Measurements from ENCODE around the gene INO80. TPM values are rescaled to one million over a fixed set of nuclear protein-coding genes. Genes with fewer than 3 reads are reported as not detected.

The INO80 gene
- total RNA-seq, 2 donors from 2014 or later, result 19.7 to 29.3 TPM

GRCh38 chr15:41019174-41019573 is 96.9 kb downstream of the INO80 start:
- ATAC-seq, result no peak
- DNase-seq, result no peak
- intact Hi-C loops (cut with DNase I, micrococcal nuclease), result loop anchor here in 1 of 2 donors (2.0 kb wide), 1 partner anchor 112 kb away; no protein-coding TSS in a partner anchor

GRCh38 chr15:41018534-41018933 is 97.5 kb downstream of the INO80 start:
- peak; percentile 92 for ATAC-seq
- DNase-seq, result peak; percentile 31 to 36
- intact Hi-C loops (cut with DNase I, micrococcal nuclease), result loop anchor here in 1 of 2 donors (2.0 kb wide), 1 partner anchor 112 kb away; no protein-coding TSS in a partner anchor

GRCh38 chr15:41017066-41017735 is 98.9 kb downstream of the INO80 start:
- ATAC-seq, result peak; percentile 29
- intact Hi-C loops (cut with DNase I, micrococcal nuclease), result no loop called here
- DNase-seq, result no peak

GRCh38 chr15:41013691-41014414 is 102.2 kb downstream of the INO80 start:
- DNase-seq (no peak), ATAC-seq (no peak)
- intact Hi-C loops (cut with DNase I, micrococcal nuclease), result no loop called here

- intact Hi-C loops (cut with DNase I, micrococcal nuclease), result no loop called here
- DNase-seq (no peak), ATAC-seq (peak; percentile 12)
These were observed 104.8 kb downstream of the INO80 start for GRCh38 chr15:41011055-41011815.

GRCh38 chr15:41010345-41010744 is 105.7 kb downstream of the INO80 start:
- intact Hi-C loops (cut with DNase I, micrococcal nuclease), result no loop called here
- no peak for DNase-seq
- peak; percentile 56 for ATAC-seq

GRCh38 chr15:41006479-41006878 is 109.6 kb downstream of the INO80 start:
- intact Hi-C loops (cut with DNase I, micrococcal nuclease), result no loop called here
- DNase-seq (no peak), ATAC-seq (no peak)

GRCh38 chr15:41004490-41004889 is 111.6 kb downstream of the INO80 start:
- intact Hi-C loops (cut with DNase I, micrococcal nuclease), result no loop called here
- ATAC-seq, result no peak
- DNase-seq, result no peak

GRCh38 chr15:41001524-41002214 is 114.4 kb downstream of the INO80 start:
- intact Hi-C loops (cut with DNase I, micrococcal nuclease), result no loop called here
- peak; percentile 98 for ATAC-seq
- DNase-seq, result peak; percentile 50 to 73

- intact Hi-C loops (cut with DNase I, micrococcal nuclease), result no loop called here
- ATAC-seq, result no peak
- DNase-seq, result no peak
These were observed 116.9 kb downstream of the INO80 start for GRCh38 chr15:40999190-40999589.

- ATAC-seq, result no peak
- intact Hi-C loops (cut with DNase I, micrococcal nuclease), result no loop called here
- DNase-seq, result no peak
These were observed 120.4 kb downstream of the INO80 start for GRCh38 chr15:40995656-40996055.

- intact Hi-C loops (cut with DNase I, micrococcal nuclease), result no loop called here
- ATAC-seq, result no peak
- no peak for DNase-seq
These were observed 123.3 kb downstream of the INO80 start for GRCh38 chr15:40992825-40993224.

- intact Hi-C loops (cut with DNase I, micrococcal nuclease), result no loop called here
- no peak for ATAC-seq
- DNase-seq, result no peak
These were observed 123.8 kb downstream of the INO80 start for GRCh38 chr15:40992241-40992741.

GRCh38 chr15:40991355-40991754 is 124.7 kb downstream of the INO80 start:
- ATAC-seq, result no peak
- intact Hi-C loops (cut with DNase I, micrococcal nuclease), result no loop called here
- no peak for DNase-seq

- no peak for DNase-seq
These were observed 125.3 kb downstream of the INO80 start for GRCh38 chr15:40990789-40991188.

GRCh38 chr15:40990080-40990479 is 126.0 kb downstream of the INO80 start:
- DNase-seq, result no peak
- intact Hi-C loops (cut with DNase I, micrococcal nuclease), result no loop called here
- no peak for ATAC-seq

More at GRCh38 chr15:40990789-40991188, 125.3 kb downstream of the INO80 start:
- intact Hi-C loops (cut with DNase I, micrococcal nuclease), result no loop called here
- no peak for ATAC-seq

GRCh38 chr15:40988156-40988555 is 127.9 kb downstream of the INO80 start:
- intact Hi-C loops (cut with DNase I, micrococcal nuclease), result no loop called here
- DNase-seq (no peak), ATAC-seq (no peak)

GRCh38 chr15:40986820-40987219 is 129.3 kb downstream of the INO80 start:
- intact Hi-C loops (cut with DNase I, micrococcal nuclease), result no loop called here
- DNase-seq (no peak), ATAC-seq (no peak)
